ENCODE data around the gene CELSR2. TPM values are rescaled to one million over a fixed set of nuclear protein-coding genes. Genes with fewer than 3 reads are reported as not detected.
"Not testable (repeated sequence)": the region's sequence is repeated elsewhere in the genome, so short reads cannot be mapped to it uniquely, and the experiment has no call there.

Gene CELSR2
- total and polyA plus RNA-seq, 2 donors (not counting 1 experiment from before 2014, with no cell fraction given) = 0.57 to 2.7 TPM

GRCh38 chr1:109218516-109218915 is 30.8 kb upstream of the CELSR2 start:
- Histone ChIP-seq H3K9ac (ENCODE audit: low read length) (no peak overlapping the region), H3K4me3 (ENCODE audit: control extremely low read depth in 1 of 5, extremely low read depth in 1 of 5, insufficient read depth in 1 of 5, low read depth in 2 of 5, low read length in 4 of 5) (no peak overlapping the region), H3K27me3 (replicated peaks in 1 of 4; ENCODE audit: control extremely low read depth in 1 of 4, control insufficient read depth in 3 of 4, insufficient read depth in 4 of 4, low read length in 3 of 4) (no peaks in the 10 kb centered on the region), H3K9me3 (ENCODE audit: control extremely low read depth in 1 of 3, control insufficient read depth in 2 of 3, insufficient read depth in 1 of 3, low read length in 2 of 3) (no peaks in the 10 kb centered on the region), H3K79me2 (ENCODE audit: control insufficient read depth, insufficient read depth, low read length) (peaks cover 93% of the 10 kb centered on the region), H3K27ac (ENCODE audit: low read length in 2 of 2) (no peak overlapping the region), H3K4me2 (replicated peaks; ENCODE audit: low read depth, low read length, poor library complexity, severe bottlenecking) (no peak overlapping the region), H3K36me3 (replicated peaks in 1 of 2; ENCODE audit: control extremely low read depth in 1 of 2, control insufficient read depth in 1 of 2, extremely low read depth in 1 of 2, insufficient read depth in 2 of 2, low read length in 1 of 2) (peaks cover 3 to 4% of the 10 kb centered on the region in 2 experiments), H4K20me1 (ENCODE audit: control insufficient read depth, insufficient read depth, low read length, poor library complexity, severe bottlenecking) (peaks cover 67% of the 10 kb centered on the region), H2AFZ (ENCODE audit: insufficient read depth, low read depth, low read length, poor library complexity, severe bottlenecking) (no peak overlapping the region), H3K4me1 (ENCODE audit: control insufficient read depth in 2 of 2, insufficient read depth in 2 of 2, low read length in 2 of 2) (peaks cover 18 to 19% of the 10 kb centered on the region in 2 donors)
- ChIA-PET CTCF (interaction anchor here (0.9 kb wide), 1 partner anchor 13 kb away, joined by 4 read pairs; no protein-coding TSS in a partner anchor), POLR2A (interaction anchor here (0.7 kb wide), 1 partner anchor 177 kb away, joined by 6 read pairs; the partner anchor contains the start of gene WDR47)
- no peak for ATAC-seq (ENCODE audit: low read depth)
- Mint-ChIP-seq H3K4me3 (no peak overlapping the region), H3K4me1 (peaks cover 48% of the 10 kb centered on the region), H3K9me3 (ENCODE audit: insufficient read depth) (no peaks in the 10 kb centered on the region), H3K27ac (no peak overlapping the region), H3K27me3 (no peaks in the 10 kb centered on the region)
- TF ChIP-seq CTCF (IDR thresholded peaks at IDR 0.05) = no peak
- no peak for TF ChIP-seq EZH2 (IDR thresholded peaks at IDR 0.05; ENCODE audit: borderline replicate concordance, insufficient read depth, low read depth, low read length, poor library complexity, severe bottlenecking)
- 93% methylated on average over 3 of the region's 3 CpGs for WGBS (ENCODE audit: insufficient coverage)
- DNase-seq = no peak
- intact Hi-C loops (cut with micrococcal nuclease) = no loop called here

- H3K4me2 ChIP-seq (replicated peaks; ENCODE audit: low read depth, low read length, poor library complexity, severe bottlenecking); H3K9me3 ChIP-seq (ENCODE audit: control extremely low read depth in 1 of 3, control insufficient read depth in 2 of 3, insufficient read depth in 1 of 3, low read length in 2 of 3); CTCF ChIA-PET; H3K27ac Mint-ChIP-seq; H3K27ac ChIP-seq (ENCODE audit: low read length in 2 of 2); H3K9me3 Mint-ChIP-seq (ENCODE audit: insufficient read depth); H3K27me3 Mint-ChIP-seq; H3K4me1 ChIP-seq (ENCODE audit: control insufficient read depth in 2 of 2, insufficient read depth in 2 of 2, low read length in 2 of 2); H2AFZ ChIP-seq (ENCODE audit: insufficient read depth, low read depth, low read length, poor library complexity, severe bottlenecking); ATAC-seq (ENCODE audit: low read depth); H3K4me3 ChIP-seq (ENCODE audit: control extremely low read depth in 1 of 5, extremely low read depth in 1 of 5, insufficient read depth in 1 of 5, low read depth in 2 of 5, low read length in 4 of 5); POLR2A ChIA-PET; H3K9ac ChIP-seq (ENCODE audit: low read length); DNase-seq; intact Hi-C loops (cut with micrococcal nuclease); H3K27me3 ChIP-seq (replicated peaks in 1 of 4; ENCODE audit: control extremely low read depth in 1 of 4, control insufficient read depth in 3 of 4, insufficient read depth in 4 of 4, low read length in 3 of 4); H3K4me3 Mint-ChIP-seq: not testable (repeated sequence)
- peaks cover 95% of the 10 kb centered on the region for H3K79me2 ChIP-seq (ENCODE audit: control insufficient read depth, insufficient read depth, low read length)
- peaks cover 74% of the 10 kb centered on the region for H4K20me1 ChIP-seq (ENCODE audit: control insufficient read depth, insufficient read depth, low read length, poor library complexity, severe bottlenecking)
- WGBS (ENCODE audit: insufficient coverage) = 96% methylated on average over 4 of the region's 9 CpGs
- peaks cover 31% of the 10 kb centered on the region for H3K4me1 Mint-ChIP-seq
- H3K36me3 ChIP-seq (replicated peaks in 1 of 2; ENCODE audit: control extremely low read depth in 1 of 2, control insufficient read depth in 1 of 2, extremely low read depth in 1 of 2, insufficient read depth in 2 of 2, low read length in 1 of 2) = peaks cover 3 to 20% of the 10 kb centered on the region in 2 experiments
Measured at GRCh38 chr1:109221201-109221600, 28.1 kb upstream of the CELSR2 start.

All from B cell (primary cell).